Epithelial cell of prostate (primary cell): Measurements from ENCODE around the gene PI4K2A.

Experiments
- DNase-seq: peaks from one replicate; pipeline ENCODE4 v3.0.0-alpha.2; 2011; ENCODE audit warnings: low read depth, low spot score
- H3K27ac ChIP-seq: fragments of 450-650 bp; 2 replicates; pipeline ENCODE4 v1.5.1; 2017; ENCODE audit warnings: mild to moderate bottlenecking

Gene PI4K2A

GRCh38 chr10:97721871-97722780, 81.7 kb downstream of the PI4K2A start:
- H3K27ac ChIP-seq, result no peak overlapping the region
- no peak for DNase-seq

DNA sequence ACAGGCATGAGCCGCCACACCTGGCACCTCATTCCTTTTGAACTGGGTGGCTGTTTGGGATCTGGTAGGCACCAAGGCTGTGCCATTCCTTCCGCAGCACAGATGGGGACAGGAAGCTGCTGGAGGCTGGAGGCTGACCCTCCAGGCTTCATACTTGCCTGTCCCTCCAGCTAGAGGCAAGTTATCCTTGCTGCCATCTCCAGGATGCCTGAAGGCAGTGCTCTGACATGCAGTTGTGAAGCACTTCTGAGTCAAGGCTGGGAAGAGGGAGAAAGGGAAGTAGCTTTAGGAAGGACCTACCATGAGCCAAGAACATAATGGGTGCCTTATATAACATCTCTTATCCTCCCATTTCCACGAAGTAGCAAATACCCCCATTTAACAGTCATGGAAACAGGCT, 82.5 kb downstream of the PI4K2A start:
- peak overlapping the region; percentile 90 for H3K27ac ChIP-seq
- no peak for DNase-seq

DNA sequence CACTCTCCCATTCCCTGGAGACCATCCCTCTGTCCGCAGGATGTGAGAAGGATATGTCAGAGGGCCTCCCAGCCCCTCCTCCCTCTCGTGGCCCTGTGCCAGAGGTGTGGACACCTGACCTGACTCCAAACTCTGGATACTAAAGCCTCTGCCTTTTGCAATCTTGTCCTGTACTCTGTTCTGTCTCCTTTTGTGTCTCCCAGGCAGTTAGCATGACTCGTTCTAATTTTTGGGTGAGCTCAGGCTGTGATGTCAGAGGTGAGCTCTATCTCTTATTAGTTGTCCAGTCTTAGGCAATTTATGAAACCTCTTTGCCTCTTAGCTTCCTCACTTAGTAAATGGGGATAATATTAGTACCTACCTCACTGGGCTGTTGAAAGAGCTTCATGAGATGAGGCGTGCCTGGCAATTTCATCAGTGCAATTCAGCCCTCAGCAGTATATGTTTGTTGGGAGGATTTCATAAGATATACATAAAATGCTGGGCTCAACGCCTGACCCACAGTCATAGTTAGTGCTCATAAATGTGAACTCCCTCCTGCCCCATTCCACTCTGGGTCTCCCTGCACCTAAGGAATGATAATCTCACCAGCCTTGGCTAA, 84.0 kb downstream of the PI4K2A start:
- H3K27ac ChIP-seq, result peak overlapping the region; percentile 90
- DNase-seq, result peak; percentile 60
